HCT116 (cell line): ENCODE data around the gene KCTD2.

ENCODE experiments used
- JUND ChIP-seq: IDR thresholded peaks from 2 replicates; pipeline ENCODE4 v1.6.1; 2012
- TF ChIP-seq, protein P1 (sequence below), 3 experiments: fragments of 200-600 bp in 1 of 3; sonication (generic) in 1 of 3; IDR thresholded peaks in 2 of 3; conservative IDR thresholded peaks in 1 of 3; 2 replicates each; pipeline ENCODE4 v1.5.1; 2012 to 2017; ENCODE audit warnings: low read depth in 2 of 3, low read length in 2 of 3, antibody characterized with exemption in 1 of 3, borderline replicate concordance in 1 of 3, control low read depth in 1 of 3, mild to moderate bottlenecking in 1 of 3, mixed read lengths in 1 of 3, mixed run types in 1 of 3, moderate library complexity in 1 of 3; ENCODE audit not compliant: insufficient read depth in 1 of 3

DNA sequence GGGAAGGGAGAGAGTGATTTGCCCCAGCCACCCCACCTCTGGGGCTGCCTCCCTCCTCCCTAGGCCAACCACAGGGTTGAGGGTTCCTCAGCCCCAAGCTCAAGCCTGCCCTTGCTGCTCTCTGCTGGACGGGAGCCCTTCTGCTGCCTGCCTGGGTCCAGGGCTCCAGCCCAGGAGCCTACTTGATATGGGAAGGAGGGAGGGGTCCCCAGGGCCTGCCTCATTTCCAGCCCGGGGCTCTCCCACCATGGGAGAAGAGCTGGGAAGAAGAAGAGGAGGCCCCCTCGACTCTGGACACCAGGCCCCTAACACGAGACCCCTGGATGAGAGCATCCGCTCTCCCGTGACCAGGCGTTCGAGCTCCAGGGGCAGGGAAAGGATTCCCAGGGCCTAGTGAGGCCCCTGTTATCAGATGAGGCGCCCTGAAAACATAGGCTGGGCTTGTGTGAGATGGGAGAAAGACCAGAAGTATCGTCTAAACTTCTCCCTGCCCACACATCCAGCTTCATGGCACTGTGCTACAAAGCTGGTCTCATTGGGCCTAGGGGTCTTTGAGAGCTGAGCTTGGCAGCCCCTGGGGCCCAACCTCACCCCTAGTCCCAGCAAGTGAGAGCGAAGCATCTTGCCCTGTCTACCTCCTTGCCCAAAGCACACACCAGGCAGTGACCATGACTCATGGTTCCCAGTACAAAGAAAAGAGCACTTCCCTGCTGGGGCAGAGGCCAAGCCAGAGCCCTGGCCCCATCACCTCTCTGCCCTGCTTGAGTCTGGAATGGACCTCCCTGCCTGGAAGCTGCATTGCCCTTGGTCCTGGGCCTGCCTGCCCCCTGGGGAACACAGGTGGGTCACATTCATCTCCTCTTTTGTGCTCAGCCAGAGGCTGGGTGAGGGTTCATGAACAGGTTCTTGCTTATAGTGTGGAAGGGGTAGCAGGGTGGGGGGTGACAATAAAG lies 41.7 kb downstream of the KCTD2 start:
- no peak for TF ChIP-seq JUND
- TF ChIP-seq, protein P1, sequence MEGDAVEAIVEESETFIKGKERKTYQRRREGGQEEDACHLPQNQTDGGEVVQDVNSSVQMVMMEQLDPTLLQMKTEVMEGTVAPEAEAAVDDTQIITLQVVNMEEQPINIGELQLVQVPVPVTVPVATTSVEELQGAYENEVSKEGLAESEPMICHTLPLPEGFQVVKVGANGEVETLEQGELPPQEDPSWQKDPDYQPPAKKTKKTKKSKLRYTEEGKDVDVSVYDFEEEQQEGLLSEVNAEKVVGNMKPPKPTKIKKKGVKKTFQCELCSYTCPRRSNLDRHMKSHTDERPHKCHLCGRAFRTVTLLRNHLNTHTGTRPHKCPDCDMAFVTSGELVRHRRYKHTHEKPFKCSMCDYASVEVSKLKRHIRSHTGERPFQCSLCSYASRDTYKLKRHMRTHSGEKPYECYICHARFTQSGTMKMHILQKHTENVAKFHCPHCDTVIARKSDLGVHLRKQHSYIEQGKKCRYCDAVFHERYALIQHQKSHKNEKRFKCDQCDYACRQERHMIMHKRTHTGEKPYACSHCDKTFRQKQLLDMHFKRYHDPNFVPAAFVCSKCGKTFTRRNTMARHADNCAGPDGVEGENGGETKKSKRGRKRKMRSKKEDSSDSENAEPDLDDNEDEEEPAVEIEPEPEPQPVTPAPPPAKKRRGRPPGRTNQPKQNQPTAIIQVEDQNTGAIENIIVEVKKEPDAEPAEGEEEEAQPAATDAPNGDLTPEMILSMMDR (IDR thresholded peaks at IDR 0.05 in 2 of 3, conservative IDR thresholded peaks at IDR 0.05 in 1 of 3; ENCODE audit: borderline replicate concordance in 1 of 3, insufficient read depth in 1 of 3, low read depth in 2 of 3, low read length in 2 of 3) = no peak
